CD8-positive, alpha-beta memory T cell (primary cell): ENCODE measurements around the gene HECW1. TPM values are rescaled to one million over a fixed set of nuclear protein-coding genes. Genes with fewer than 3 reads are reported as not detected.

Experiments
- CTCF ChIA-PET: fragments of 350-600 bp; sonication (Branson Sonifier 250); formaldehyde crosslinking; loops from one replicate; lab custom pipeline; 2021; ENCODE audit warnings: antibody characterized with exemption; lab: Charles Lee
- POLR2A ChIA-PET: fragments of 350-600 bp; sonication (Branson Sonifier 250); formaldehyde crosslinking; loops from one replicate; lab custom pipeline; 2021; ENCODE audit warnings: antibody characterized with exemption; lab: Charles Lee
- DNase-seq, 5 donors: peaks; one replicate each; pipeline versions ENCODE4 v3.0.0 to v3.0.0-alpha.2; 2020 to 2022; ENCODE audit warnings: mixed read lengths in 1 of 5
- H3K27ac ChIP-seq: one replicate; pipeline ENCODE4 v1.7.0; 2013; ENCODE audit warnings: low read depth, mild to moderate bottlenecking, low read length, moderate library complexity
- H3K27me3 ChIP-seq: 2 replicates; pipeline ENCODE4 v1.7.0; 2013; ENCODE audit warnings: low read length, mild to moderate bottlenecking; ENCODE audit not compliant: insufficient read depth, poor library complexity, severe bottlenecking
- H3K36me3 ChIP-seq: 2 replicates; pipeline ENCODE4 v1.7.0; 2013; ENCODE audit warnings: mild to moderate bottlenecking, low read length, moderate library complexity; ENCODE audit not compliant: insufficient read depth
- H3K4me1 ChIP-seq: 2 replicates; pipeline ENCODE4 v1.7.0; 2013; ENCODE audit warnings: mild to moderate bottlenecking, low read length, moderate library complexity; ENCODE audit not compliant: insufficient read depth
- H3K4me3 ChIP-seq: 2 replicates; pipeline ENCODE4 v1.7.0; 2013; ENCODE audit warnings: mild to moderate bottlenecking, low read length
- H3K9me3 ChIP-seq: 2 replicates; pipeline ENCODE4 v1.7.0; 2013; ENCODE audit warnings: mild to moderate bottlenecking, low read length
- H3K27ac Mint-ChIP-seq, 8 donors: one replicate each; pipeline ENCODE4 v1.8.0; 2020 to 2021; ENCODE audit warnings: mixed read lengths in 8 of 8, mild to moderate bottlenecking in 6 of 8, inconsistent platforms in 3 of 8, moderate library complexity in 3 of 8
- H3K27me3 Mint-ChIP-seq, 2 donors: one replicate each; pipeline ENCODE4 v1.8.0; 2020 to 2021; ENCODE audit warnings: mixed read lengths in 2 of 2, mild to moderate bottlenecking in 1 of 2, moderate library complexity in 1 of 2
- H3K36me3 Mint-ChIP-seq, 3 donors: one replicate each; pipeline ENCODE4 v1.8.0; 2020 to 2021; ENCODE audit warnings: mixed read lengths in 3 of 3, inconsistent platforms in 1 of 3, mild to moderate bottlenecking in 1 of 3
- H3K4me1 Mint-ChIP-seq, 3 donors: one replicate each; pipeline ENCODE4 v1.8.0; 2020 to 2021; ENCODE audit warnings: mixed read lengths in 3 of 3, inconsistent platforms in 1 of 3, mild to moderate bottlenecking in 1 of 3
- H3K4me3 Mint-ChIP-seq, 7 donors: one replicate each; pipeline ENCODE4 v1.8.0; 2020 to 2021; ENCODE audit warnings: mixed read lengths in 7 of 7, mild to moderate bottlenecking in 6 of 7, moderate library complexity in 4 of 7, inconsistent platforms in 2 of 7
- H3K9me3 Mint-ChIP-seq, 5 donors: one replicate each; pipeline ENCODE4 v1.8.0; 2020 to 2022; ENCODE audit warnings: mixed read lengths in 5 of 5, mild to moderate bottlenecking in 3 of 5, moderate library complexity in 2 of 5, inconsistent platforms in 1 of 5
- polyA plus RNA-seq: library from polyadenylated mRNA; unstranded; fragments of 300-500 nt; fragmentation: Illumina TruSeq; gene quantifications from one replicate; pipeline ENCODE4 v1.2.3, GENCODE V29; 2021
- total RNA-seq, 2 experiments: library from RNA; stranded (reverse); gene quantifications; one replicate each; pipeline ENCODE4 v1.2.3, GENCODE V29; 2021

The HECW1 gene
- total and polyA plus RNA-seq, 3 experiments from 2014 or later = not detected

GRCh38 chr7:43351683-43352082 lies 239.2 kb downstream of the HECW1 start:
- Histone ChIP-seq H3K27me3 (peaks cover 4% of the 10 kb centered on the region), H3K4me1 (no peaks in the 10 kb centered on the region), H3K9me3 (no peaks in the 10 kb centered on the region), H3K4me3 (no peak overlapping the region), H3K36me3 (no peaks in the 10 kb centered on the region), H3K27ac (no peak overlapping the region)
- no peaks in the 10 kb centered on the region for H3K36me3 Mint-ChIP-seq
- no peaks in the 10 kb centered on the region for H3K4me1 Mint-ChIP-seq
- H3K9me3 Mint-ChIP-seq = peaks cover 6 to 16% (median 10%) of the 10 kb centered on the region in 5 donors
- no peak overlapping the region for H3K27ac Mint-ChIP-seq
- ChIA-PET POLR2A (no interaction called here), CTCF (no interaction called here)
- peaks cover 37 to 76% of the 10 kb centered on the region in 2 donors for H3K27me3 Mint-ChIP-seq
- no peak overlapping the region for H3K4me3 Mint-ChIP-seq
- no peak for DNase-seq

GRCh38 chr7:43353902-43354301 lies 241.5 kb downstream of the HECW1 start:
- no peaks in the 10 kb centered on the region for H3K36me3 ChIP-seq
- Mint-ChIP-seq H3K4me3 (no peak overlapping the region), H3K27me3 (peaks cover 32 to 58% of the 10 kb centered on the region in 2 donors), H3K36me3 (no peaks in the 10 kb centered on the region), H3K9me3 (peaks cover 6 to 16% (median 10%) of the 10 kb centered on the region in 5 donors), H3K27ac (no peak overlapping the region), H3K4me1 (no peaks in the 10 kb centered on the region)
- CTCF ChIA-PET = no interaction called here
- peaks cover 4% of the 10 kb centered on the region for H3K27me3 ChIP-seq
- no peak overlapping the region for H3K4me3 ChIP-seq
- H3K4me1 ChIP-seq = no peaks in the 10 kb centered on the region
- H3K27ac ChIP-seq = no peak overlapping the region
- no peaks in the 10 kb centered on the region for H3K9me3 ChIP-seq
- POLR2A ChIA-PET = no interaction called here
- DNase-seq = no peak

- Mint-ChIP-seq H3K27me3 (peaks cover 0 to 5% of the 10 kb centered on the region in 2 donors), H3K9me3 (no peaks in the 10 kb centered on the region), H3K27ac (no peak overlapping the region), H3K4me3 (no peak overlapping the region), H3K36me3 (no peaks in the 10 kb centered on the region), H3K4me1 (no peaks in the 10 kb centered on the region)
- Histone ChIP-seq H3K4me3 (no peak overlapping the region), H3K9me3 (no peaks in the 10 kb centered on the region), H3K4me1 (no peaks in the 10 kb centered on the region), H3K27me3 (no peaks in the 10 kb centered on the region), H3K27ac (no peak overlapping the region), H3K36me3 (no peaks in the 10 kb centered on the region)
- ChIA-PET POLR2A (no interaction called here), CTCF (no interaction called here)
- DNase-seq = no peak
These were observed 250.2 kb downstream of the HECW1 start for GRCh38 chr7:43362652-43363034.

GRCh38 chr7:43363035-43363791 lies 250.8 kb downstream of the HECW1 start:
- Mint-ChIP-seq H3K36me3 (no peaks in the 10 kb centered on the region), H3K4me1 (no peaks in the 10 kb centered on the region), H3K9me3 (no peaks in the 10 kb centered on the region), H3K27me3 (peaks cover 0 to 5% of the 10 kb centered on the region in 2 donors), H3K4me3 (no peak overlapping the region), H3K27ac (peak overlapping the region in 1 of 8 donors; percentile 39)
- H3K9me3 ChIP-seq = no peaks in the 10 kb centered on the region
- no peaks in the 10 kb centered on the region for H3K27me3 ChIP-seq
- H3K4me3 ChIP-seq = no peak overlapping the region
- no peak overlapping the region for H3K27ac ChIP-seq
- ChIA-PET CTCF (no interaction called here), POLR2A (no interaction called here)
- no peaks in the 10 kb centered on the region for H3K4me1 ChIP-seq
- no peaks in the 10 kb centered on the region for H3K36me3 ChIP-seq
- no peak for DNase-seq

- H3K27me3 ChIP-seq = no peaks in the 10 kb centered on the region
- H3K27ac Mint-ChIP-seq = no peak overlapping the region
- no peaks in the 10 kb centered on the region for H3K36me3 ChIP-seq
- no peak for DNase-seq
- H3K4me1 Mint-ChIP-seq = no peaks in the 10 kb centered on the region
- POLR2A ChIA-PET = no interaction called here
- CTCF ChIA-PET = no interaction called here
- H3K9me3 Mint-ChIP-seq = no peaks in the 10 kb centered on the region
- no peaks in the 10 kb centered on the region for H3K36me3 Mint-ChIP-seq
- no peak overlapping the region for H3K4me3 ChIP-seq
- H3K4me3 Mint-ChIP-seq = no peak overlapping the region
- no peaks in the 10 kb centered on the region for H3K9me3 ChIP-seq
- peaks cover 0 to 5% of the 10 kb centered on the region in 2 donors for H3K27me3 Mint-ChIP-seq
- H3K27ac ChIP-seq = no peak overlapping the region
- no peaks in the 10 kb centered on the region for H3K4me1 ChIP-seq
These were observed 251.9 kb downstream of the HECW1 start for GRCh38 chr7:43364391-43364790.

GRCh38 chr7:43372676-43373355 lies 260.4 kb downstream of the HECW1 start:
- Mint-ChIP-seq H3K4me3 (no peak overlapping the region), H3K27ac (no peak overlapping the region), H3K36me3 (no peaks in the 10 kb centered on the region), H3K4me1 (no peaks in the 10 kb centered on the region), H3K9me3 (no peaks in the 10 kb centered on the region), H3K27me3 (peaks cover 1 to 18% of the 10 kb centered on the region in 2 donors)
- ChIA-PET POLR2A (no interaction called here), CTCF (no interaction called here)
- no peaks in the 10 kb centered on the region for H3K9me3 ChIP-seq
- DNase-seq = no peak
- no peaks in the 10 kb centered on the region for H3K36me3 ChIP-seq
- no peaks in the 10 kb centered on the region for H3K27me3 ChIP-seq
- H3K4me1 ChIP-seq = no peaks in the 10 kb centered on the region
- no peak overlapping the region for H3K4me3 ChIP-seq
- no peak overlapping the region for H3K27ac ChIP-seq

GRCh38 chr7:43377196-43377960 lies 264.9 kb downstream of the HECW1 start:
- Histone ChIP-seq H3K4me3 (no peak overlapping the region), H3K27me3 (no peaks in the 10 kb centered on the region), H3K27ac (no peak overlapping the region), H3K36me3 (no peaks in the 10 kb centered on the region), H3K4me1 (no peaks in the 10 kb centered on the region), H3K9me3 (no peaks in the 10 kb centered on the region)
- no peaks in the 10 kb centered on the region for H3K36me3 Mint-ChIP-seq
- H3K27me3 Mint-ChIP-seq = peaks cover 4 to 25% of the 10 kb centered on the region in 2 donors
- H3K4me1 Mint-ChIP-seq = no peaks in the 10 kb centered on the region
- POLR2A ChIA-PET = no interaction called here
- H3K9me3 Mint-ChIP-seq = peaks cover 0 to 1% (median 0%) of the 10 kb centered on the region in 5 donors
- H3K27ac Mint-ChIP-seq = peak overlapping the region in 1 of 8 donors; percentile 16
- H3K4me3 Mint-ChIP-seq = peak overlapping the region in 1 of 7 donors; percentile 49
- CTCF ChIA-PET = no interaction called here
- DNase-seq = no peak

- no peak for DNase-seq
- Histone ChIP-seq H3K9me3 (no peaks in the 10 kb centered on the region), H3K4me1 (no peaks in the 10 kb centered on the region), H3K4me3 (no peak overlapping the region), H3K36me3 (no peaks in the 10 kb centered on the region), H3K27me3 (no peaks in the 10 kb centered on the region), H3K27ac (no peak overlapping the region)
- H3K9me3 Mint-ChIP-seq = peaks cover 0 to 1% (median 0%) of the 10 kb centered on the region in 5 donors
- H3K4me3 Mint-ChIP-seq = no peak overlapping the region
- H3K36me3 Mint-ChIP-seq = no peaks in the 10 kb centered on the region
- ChIA-PET POLR2A (no interaction called here), CTCF (no interaction called here)
- no peak overlapping the region for H3K27ac Mint-ChIP-seq
- H3K4me1 Mint-ChIP-seq = no peaks in the 10 kb centered on the region
- peaks cover 7 to 22% of the 10 kb centered on the region in 2 donors for H3K27me3 Mint-ChIP-seq
These were observed 266.8 kb downstream of the HECW1 start for GRCh38 chr7:43379210-43379609.
